H1 (cell line): ENCODE results near the gene TAMALIN. TPM values are rescaled to one million over a fixed set of nuclear protein-coding genes. Genes with fewer than 3 reads are reported as not detected.
A peak's percentile ranks its signal among the peaks of the same experiment; 100 is the strongest.

ENCODE experiments used
- CTCF ChIA-PET: fragments of 300-600 bp; sonication (Branson Sonifier 250); formaldehyde crosslinking; loops from one replicate; lab custom pipeline; 2021; ENCODE audit not compliant: partially characterized antibody; lab: Charles Lee
- POLR2A ChIA-PET: fragments of 300-600 bp; sonication (Branson Sonifier 250); formaldehyde crosslinking; loops from one replicate; lab custom pipeline; 2021; ENCODE audit warnings: inconsistent platforms; ENCODE audit not compliant: partially characterized antibody; lab: Charles Lee
- DNase-seq, 2 experiments: peaks; one replicate each; pipeline versions ENCODE4 v3.0.0 to v3.0.0-alpha.2; 2010 to 2022; ENCODE audit warnings: low spot score in 2 of 2, low read depth in 1 of 2, mixed read lengths in 1 of 2
- FAIRE-seq: peaks from 2 replicates; lab custom pipeline; 2011; peaks lifted over from hg19 to GRCh38; lab: Jason Lieb, UNC
- H2AFZ ChIP-seq: 2 replicates; pipeline ENCODE4 v1.8.1; 2012; ENCODE audit warnings: low read length, inconsistent platforms
- H2AK5ac ChIP-seq: 2 replicates; pipeline ENCODE4 v1.6.1; 2013; ENCODE audit warnings: low read depth, low read length
- H2BK120ac ChIP-seq: replicated peaks from 2 replicates; pipeline ENCODE3; 2013; ENCODE audit warnings: low read depth, low read length, inconsistent platforms
- H2BK12ac ChIP-seq: 2 replicates; pipeline ENCODE4 v1.6.1; 2013; ENCODE audit warnings: low read depth, low read length
- H2BK15ac ChIP-seq: 2 replicates; pipeline ENCODE4 v1.6.1; 2013; ENCODE audit warnings: low read length
- H2BK20ac ChIP-seq: 2 replicates; pipeline ENCODE4 v1.6.1; 2013; ENCODE audit warnings: low read length
- H2BK5ac ChIP-seq: 2 replicates; pipeline ENCODE4 v1.6.1; 2013; ENCODE audit warnings: low read depth, low read length
- H3K14ac ChIP-seq: 2 replicates; pipeline ENCODE4 v1.6.1; 2013; ENCODE audit warnings: inconsistent platforms; ENCODE audit not compliant: insufficient read length
- H3K18ac ChIP-seq: 2 replicates; pipeline ENCODE4 v1.6.1; 2013; ENCODE audit warnings: low read length; ENCODE audit errors: extremely low read depth
- H3K23ac ChIP-seq: 2 replicates; pipeline ENCODE4 v1.6.1; 2013; ENCODE audit warnings: inconsistent platforms; ENCODE audit not compliant: insufficient read length
- H3K23me2 ChIP-seq: 2 replicates; pipeline ENCODE4 v1.6.1; 2013; ENCODE audit warnings: low read depth, low read length
- H3K27ac ChIP-seq: 2 replicates; pipeline ENCODE4 v1.6.1; 2011; ENCODE audit warnings: low read depth, low read length, inconsistent platforms
- H3K27me3 ChIP-seq, 4 experiments: replicated peaks in 1 of 4; 1 replicate in 1 of 4; 2 replicates in 3 of 4; pipeline versions ENCODE4 v1.6.1 to v1.8.1; 2011 to 2013; ENCODE audit warnings: low read length in 3 of 4, mild to moderate bottlenecking in 3 of 4, inconsistent platforms in 2 of 4, mixed read lengths in 2 of 4, moderate library complexity in 1 of 4; ENCODE audit not compliant: control insufficient read depth in 3 of 4, insufficient read depth in 3 of 4; ENCODE audit errors: extremely low read depth in 1 of 4
- H3K36me3 ChIP-seq, 4 experiments: 2 replicates each; pipeline versions ENCODE4 v1.6.1 to v1.8.1; 2011 to 2013; ENCODE audit warnings: mild to moderate bottlenecking in 4 of 4, low read length in 3 of 4, moderate library complexity in 2 of 4, control low read depth in 1 of 4, inconsistent platforms in 1 of 4; ENCODE audit not compliant: insufficient read depth in 4 of 4, control insufficient read depth in 2 of 4
- H3K4ac ChIP-seq: replicated peaks from 2 replicates; pipeline ENCODE3; 2013; ENCODE audit warnings: low read length, low read depth, mixed read lengths, inconsistent platforms; ENCODE audit not compliant: insufficient read length
- H3K4me1 ChIP-seq, 4 experiments: replicated peaks in 1 of 4; 1 replicate in 1 of 4; 2 replicates in 3 of 4; pipeline versions ENCODE4 v1.6.1 to v1.8.1; 2011 to 2013; ENCODE audit warnings: low read length in 3 of 4, inconsistent platforms in 2 of 4, mixed read lengths in 1 of 4; ENCODE audit not compliant: insufficient read depth in 4 of 4, control insufficient read depth in 3 of 4
- H3K4me2 ChIP-seq, 2 experiments: 2 replicates each; pipeline versions ENCODE4 v1.6.1 to v1.8.1; 2011 to 2013; ENCODE audit warnings: low read depth in 2 of 2, low read length in 2 of 2, control low read depth in 1 of 2, inconsistent platforms in 1 of 2, mild to moderate bottlenecking in 1 of 2; ENCODE audit not compliant: insufficient read depth in 1 of 2
- H3K4me3 ChIP-seq, 4 experiments: fragments of 200-600, 300-600 bp in 1 of 4; sonication (generic), shearing (Covaris generic), sonication (Bioruptor Twin) in 1 of 4; 2 replicates each; pipeline versions ENCODE4 v1.5.1 to v1.8.1; 2011 to 2016; ENCODE audit warnings: low read length in 4 of 4, low read depth in 3 of 4, control low read depth in 2 of 4, inconsistent platforms in 2 of 4, mild to moderate bottlenecking in 2 of 4, mixed read lengths in 1 of 4, moderate library complexity in 1 of 4; ENCODE audit not compliant: insufficient read depth in 2 of 4; ENCODE audit errors: extremely low read depth in 1 of 4
- H3K56ac ChIP-seq: replicated peaks from 2 replicates; pipeline ENCODE3; 2013; ENCODE audit warnings: low read depth, mild to moderate bottlenecking, mixed read lengths, low read length, inconsistent platforms; ENCODE audit not compliant: insufficient read length
- H3K79me1 ChIP-seq: 2 replicates; pipeline ENCODE4 v1.6.1; 2013; ENCODE audit warnings: low read depth, low read length, control low read depth
- H3K79me2 ChIP-seq, 2 experiments: 2 replicates each; pipeline versions ENCODE4 v1.6.1 to v1.8.1; 2012 to 2013; ENCODE audit warnings: low read length in 2 of 2, mild to moderate bottlenecking in 2 of 2, inconsistent platforms in 1 of 2; ENCODE audit not compliant: insufficient read depth in 2 of 2, control insufficient read depth in 1 of 2
- H3K9ac ChIP-seq, 4 experiments: replicated peaks in 1 of 4; 1 replicate in 1 of 4; 2 replicates in 3 of 4; pipeline versions ENCODE4 v1.6.1 to v1.8.1; 2011 to 2013; ENCODE audit warnings: low read depth in 3 of 4, low read length in 3 of 4, control low read depth in 2 of 4, mild to moderate bottlenecking in 2 of 4, moderate library complexity in 2 of 4, inconsistent platforms in 1 of 4; ENCODE audit errors: extremely low read depth in 1 of 4
- H3K9me3 ChIP-seq, 2 experiments: 2 replicates each; pipeline versions ENCODE4 v1.6.1 to v1.8.1; 2012 to 2013; ENCODE audit warnings: mild to moderate bottlenecking in 2 of 2, moderate library complexity in 2 of 2, control low read depth in 1 of 2, inconsistent platforms in 1 of 2, low read depth in 1 of 2, low read length in 1 of 2, mixed read lengths in 1 of 2; ENCODE audit not compliant: insufficient read depth in 2 of 2
- H4K20me1 ChIP-seq, 2 experiments: replicated peaks in 1 of 2; 2 replicates each; pipeline versions ENCODE3 to v1.8.1; 2011 to 2013; ENCODE audit warnings: inconsistent platforms in 2 of 2, low read length in 2 of 2, mild to moderate bottlenecking in 1 of 2; ENCODE audit not compliant: insufficient read depth in 2 of 2, control insufficient read depth in 1 of 2
- H4K5ac ChIP-seq: 2 replicates; pipeline ENCODE4 v1.6.1; 2013; ENCODE audit warnings: low read length, low read depth, mixed read lengths, inconsistent platforms; ENCODE audit not compliant: insufficient read length
- H4K8ac ChIP-seq: 2 replicates; pipeline ENCODE4 v1.8.0; 2013; ENCODE audit warnings: mild to moderate bottlenecking, moderate library complexity, low read length, inconsistent platforms; ENCODE audit not compliant: insufficient read depth; ENCODE audit errors: extremely low read depth
- H4K91ac ChIP-seq: replicated peaks from 2 replicates; pipeline ENCODE3; 2013; ENCODE audit warnings: low read length, mixed read lengths, inconsistent platforms; ENCODE audit not compliant: insufficient read length
- SUZ12 ChIP-seq: fragments of 200-600 bp; sonication (generic); IDR thresholded peaks from 2 replicates; pipeline ENCODE4 v1.6.1; 2012; ENCODE audit warnings: mild to moderate bottlenecking, inconsistent platforms, low read length, moderate library complexity, mixed read lengths
- WGBS, 2 experiments: shearing (Covaris generic) in 1 of 2; methylation state at CpG; one replicate each; pipeline versions ENCODE4 v1.1.6 to v1.1.7; 2013 to 2015; ENCODE audit warnings: low lambda C conversion rate in 2 of 2, mixed read lengths in 2 of 2, inconsistent platforms in 1 of 2, low coverage in 1 of 2, missing lambda C conversion rate in 1 of 2; ENCODE audit not compliant: insufficient replicate concordance in 2 of 2, insufficient coverage in 1 of 2, insufficient read length in 1 of 2; ENCODE audit errors: extremely low coverage in 1 of 2, missing lambda C conversion rate in 1 of 2; 5-methylcytosine and 5-hydroxymethylcytosine counted together
- polyA plus RNA-seq, 7 experiments: library from polyadenylated mRNA; depleted of rRNA in 3 of 7; stranded (reverse) in 5 of 7; unstranded in 2 of 7; fragments of >200 nt in 5 of 7; fragments of 200-250 nt in 2 of 7; gene quantifications; 1 replicate in 5 of 7; 2 replicates in 1 of 7; 4 replicates in 1 of 7; pipeline versions ENCODE4 v1.2.1 to v1.2.3, GENCODE V29; 2011 to 2013; ENCODE audit warnings: missing spikeins in 2 of 7, mixed read lengths in 2 of 7
- total RNA-seq: library from RNA; stranded (reverse); fragmentation: NEBNext Ultra II Directional; extraction: Animal tissue kit (Norgen Biotek cat#: 25700); gene quantifications from 2 replicates; pipeline ENCODE4 v1.2.1, GENCODE V29; 2021

TAMALIN gene
- total and polyA plus RNA-seq, 2 of the 8 experiments (the other 6 are each of a cell fraction or from before 2014, with no cell fraction given), result 2.6 to 4.9 TPM

- H4K5ac ChIP-seq, result no peak overlapping the region
- H3K14ac ChIP-seq, result no peak overlapping the region
- H3K27me3 ChIP-seq, result no peaks in the 10 kb centered on the region
- FAIRE-seq (no peak), DNase-seq (no peak)
- no peak overlapping the region for H3K4me2 ChIP-seq
- no peak overlapping the region for H4K8ac ChIP-seq
- no peak overlapping the region for H3K27ac ChIP-seq
- peaks cover 3 to 10% (median 6%) of the 10 kb centered on the region in 4 experiments; a peak in 5 of 7 replicates for H3K4me1 ChIP-seq
- H2AK5ac ChIP-seq, result no peak overlapping the region
- H2BK120ac ChIP-seq, result no peak overlapping the region
- H2BK20ac ChIP-seq, result no peak overlapping the region
- no peak overlapping the region for H2AFZ ChIP-seq
- peaks cover 9 to 20% of the 10 kb centered on the region in 2 experiments for H4K20me1 ChIP-seq
- CTCF ChIA-PET, result interaction anchor here (0.9 to 4.6 kb wide), 9 partner anchors 10 to 140 kb away, joined by 3 to 55 read pairs (median 3); no protein-coding TSS in a partner anchor
- H3K4me3 ChIP-seq, result no peak overlapping the region
- H3K9ac ChIP-seq, result peak overlapping the region in 1 of 4 experiments; percentile 37; a peak in 1 of 7 replicates
- H3K4ac ChIP-seq, result no peak overlapping the region
- H2BK12ac ChIP-seq, result no peak overlapping the region
- H2BK15ac ChIP-seq, result no peak overlapping the region
- H3K79me2 ChIP-seq, result peaks cover 0 to 14% of the 10 kb centered on the region in 2 experiments; a peak in 1 of 4 replicates
- no peak overlapping the region for H3K56ac ChIP-seq
- H3K23ac ChIP-seq, result no peak overlapping the region
- POLR2A ChIA-PET, result no interaction called here
- no peak overlapping the region for H4K91ac ChIP-seq
- H3K79me1 ChIP-seq, result peaks cover 6% of the 10 kb centered on the region; the same call in 1 of the 2 replicates
- no peaks in the 10 kb centered on the region for H3K9me3 ChIP-seq
- no peak overlapping the region for H3K18ac ChIP-seq
- H3K23me2 ChIP-seq, result no peaks in the 10 kb centered on the region
- peaks cover 2 to 14% (median 9%) of the 10 kb centered on the region in 4 experiments; a peak in 7 of 8 replicates for H3K36me3 ChIP-seq
- WGBS, 2 experiments, result 81% methylated on average over 9 of the region's 9 CpGs; no CpG with 5 or more reads in 1 of the 2 experiments
- no peak overlapping the region for H2BK5ac ChIP-seq
- no peak for TF ChIP-seq SUZ12
- TF ChIP-seq, all 59 proteins: peak for 0
These were observed 33.9 kb upstream of the TAMALIN start for GRCh38 chr12:51972849-51973273.
